Activated CD4-positive, alpha-beta T cell treated with anti-CD3 and anti-CD28 coated beads for 4 hours (primary cell): ENCODE data around the gene AVEN.

Source experiments
- DNase-seq, 2 donors: peaks; one replicate each; pipeline ENCODE4 v3.0.0-alpha.2; 2020

AVEN gene

DNA sequence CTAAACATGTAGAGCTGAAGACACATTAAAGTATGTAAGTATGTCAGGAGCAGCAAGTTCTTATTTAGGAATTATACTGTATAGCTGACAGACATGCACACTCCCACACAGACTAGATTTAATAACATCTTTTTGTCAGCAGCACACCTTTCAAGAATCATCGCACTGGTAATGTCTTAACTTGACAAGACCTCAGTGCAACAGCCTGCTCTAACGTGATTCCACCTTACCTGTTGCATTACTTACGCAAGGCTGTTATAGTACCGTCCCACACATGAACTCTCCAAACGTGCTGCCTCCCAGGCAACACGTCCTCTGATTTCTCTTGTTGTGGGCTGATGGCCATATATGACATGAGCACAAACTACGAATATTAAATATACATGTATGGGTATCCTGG is 58.8 kb downstream of the AVEN start:
- no peak for DNase-seq

DNA sequence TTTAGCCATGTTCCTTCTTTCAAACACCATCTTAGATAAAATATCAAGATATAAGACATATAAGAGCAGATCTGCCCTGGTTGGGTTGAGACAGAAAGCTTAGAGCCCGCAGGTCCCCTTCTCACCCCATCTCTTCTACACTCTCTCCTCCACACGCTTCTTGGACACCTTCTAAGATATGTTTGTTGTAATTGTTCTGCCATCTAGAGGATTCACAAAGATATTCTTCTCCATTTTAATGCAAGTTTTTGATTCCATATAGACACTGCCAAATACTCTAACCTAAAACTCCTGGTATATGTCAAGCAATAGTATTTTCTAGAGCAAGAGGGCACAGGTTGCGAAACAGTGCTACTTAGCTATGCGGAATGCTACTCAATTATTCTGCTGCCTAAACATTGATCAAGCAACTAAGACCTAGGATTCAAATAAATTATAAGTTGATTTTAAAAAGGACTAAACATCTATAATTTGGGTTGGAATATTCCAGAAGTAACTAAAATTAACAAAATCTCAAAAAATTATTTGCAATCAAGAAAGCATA is 63.9 kb downstream of the AVEN start:
- DNase-seq = no peak

DNA sequence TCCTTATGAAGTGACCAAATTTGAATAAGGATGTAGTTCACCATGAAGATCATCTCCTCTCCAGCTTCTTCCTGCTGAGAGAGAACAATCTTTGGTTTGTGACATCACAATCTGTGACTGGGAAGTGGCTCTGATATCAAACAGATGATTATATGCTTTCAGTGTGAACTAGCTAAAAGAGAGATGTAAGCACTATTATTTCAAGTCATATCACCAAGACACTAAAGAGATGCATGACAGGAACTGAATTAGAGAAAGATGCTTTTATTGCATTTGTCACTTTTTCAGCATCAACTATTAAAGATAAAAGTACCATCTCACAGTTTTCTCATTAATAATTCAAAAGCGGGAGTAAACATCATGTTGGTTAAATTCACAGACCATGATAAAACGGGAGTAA is 67.2 kb downstream of the AVEN start:
- DNase-seq = no peak

DNA sequence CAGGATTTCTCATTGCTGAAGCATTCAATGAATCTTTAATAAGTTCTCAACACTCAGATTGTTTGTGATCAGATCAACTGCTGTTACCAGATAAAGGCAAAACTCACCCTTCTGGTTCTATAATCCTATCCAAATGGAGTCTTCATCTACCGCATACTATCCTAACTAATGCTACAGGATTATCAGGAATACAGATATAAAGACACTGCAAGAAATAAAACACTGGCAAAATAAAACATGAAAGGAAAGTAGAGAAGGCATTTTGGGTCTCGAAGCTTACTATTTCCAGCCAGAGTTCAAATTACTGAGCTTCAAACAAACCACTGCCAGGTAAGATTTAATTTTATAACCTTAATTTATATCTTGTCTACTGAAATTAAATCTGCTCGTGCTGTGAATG is 70.2 kb downstream of the AVEN start:
- DNase-seq = no peak

DNA sequence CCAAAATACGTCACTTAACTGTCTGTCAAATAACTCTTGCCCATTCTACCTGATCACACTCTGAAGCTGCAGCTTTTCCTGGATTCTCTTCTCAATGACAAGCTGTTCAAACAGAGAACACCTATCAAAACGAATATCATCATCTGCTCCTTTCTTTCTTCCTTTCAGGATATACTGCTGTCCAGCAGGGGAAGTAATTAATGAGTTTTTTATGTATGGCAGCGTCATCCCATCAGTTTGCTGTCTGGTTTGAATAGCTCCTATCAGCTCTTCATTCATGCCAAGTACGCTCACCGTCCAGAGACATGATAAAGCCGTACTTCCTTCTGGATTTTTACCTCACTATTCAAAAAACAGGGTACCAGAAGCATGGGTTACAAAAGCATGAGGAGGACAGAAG is 70.8 kb downstream of the AVEN start, which contains the start of gene CHRM5:
TSS of gene CHRM5 (plus strand) at position 274 of the 400 bp plus-strand sequence. CDS start 94,221 bp downstream, outside the sequence.
- DNase-seq = no peak

DNA sequence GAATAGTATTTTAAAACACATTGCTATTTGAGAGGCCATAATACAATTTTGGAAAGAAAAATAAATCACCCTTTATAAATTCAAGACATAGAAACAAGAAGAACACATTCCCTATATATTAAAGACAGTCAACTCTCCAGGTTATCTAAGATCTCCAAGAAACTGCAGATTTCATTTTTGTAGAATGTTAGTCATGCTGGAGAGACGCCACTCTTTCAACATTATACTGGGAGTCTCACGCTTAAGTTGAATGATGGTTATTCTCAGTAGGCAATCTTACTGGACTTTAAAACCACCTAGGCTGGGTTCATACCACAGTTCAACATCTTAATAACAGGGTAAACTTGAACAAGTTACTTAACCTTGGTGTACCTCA is 74.4 kb downstream of the AVEN start:
- DNase-seq = no peak

DNA sequence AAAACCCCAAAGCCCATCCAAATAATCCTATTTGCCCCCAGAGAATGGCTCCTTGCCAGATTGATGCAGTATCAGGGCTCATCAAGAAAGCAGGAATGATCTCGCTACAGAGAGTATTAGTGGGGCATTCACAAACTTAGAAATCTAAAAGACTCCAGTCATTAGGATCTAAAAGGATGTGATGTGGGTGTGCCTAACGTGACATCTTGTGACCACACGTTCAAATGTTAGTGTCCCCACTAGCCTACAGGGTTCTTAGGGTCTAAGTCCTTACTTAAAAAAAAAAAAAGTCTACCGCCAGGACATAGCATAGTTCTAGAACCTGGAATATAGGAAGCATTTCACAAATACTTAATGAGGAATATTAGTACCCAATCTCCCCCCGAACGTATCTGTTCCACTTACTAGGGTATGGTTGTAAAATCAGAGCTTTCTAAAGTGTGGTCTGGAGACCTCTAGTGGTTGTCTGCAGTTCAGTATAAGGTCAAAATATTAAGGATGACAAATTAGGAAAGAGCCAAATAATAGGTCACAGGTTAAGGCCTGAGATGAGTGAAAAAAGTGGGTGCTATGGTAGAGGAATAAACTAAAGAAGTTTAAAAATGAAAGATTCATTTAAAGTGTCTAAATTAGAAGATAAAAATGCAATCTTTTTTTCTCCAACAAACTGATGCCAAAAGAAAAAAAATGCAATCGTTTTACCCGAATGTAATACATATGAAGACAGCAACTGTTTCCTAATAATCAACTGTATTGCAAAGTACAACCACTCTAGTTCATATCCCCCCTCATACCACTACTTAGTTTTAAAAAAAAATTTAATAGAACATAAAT is 75.0 kb downstream of the AVEN start:
- no peak for DNase-seq

DNA sequence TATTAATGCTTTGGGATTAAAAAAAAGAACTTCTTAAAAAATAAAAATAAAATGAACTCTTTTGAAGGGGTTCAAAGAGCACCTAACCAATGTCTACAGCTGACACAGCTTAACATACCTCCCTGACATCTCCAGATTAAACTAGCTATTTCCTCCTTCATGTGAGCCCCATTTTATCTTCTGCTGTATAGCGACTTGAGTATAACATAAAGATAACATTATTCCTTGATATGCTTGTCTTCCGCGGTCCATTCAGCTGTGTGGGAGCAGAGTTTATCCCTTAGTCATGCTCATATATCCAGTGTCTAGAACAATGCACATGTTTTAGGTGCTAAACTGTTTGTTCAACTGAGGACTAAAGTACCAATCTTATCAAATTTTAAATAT is 78.5 kb downstream of the AVEN start:
- DNase-seq = no peak

DNA sequence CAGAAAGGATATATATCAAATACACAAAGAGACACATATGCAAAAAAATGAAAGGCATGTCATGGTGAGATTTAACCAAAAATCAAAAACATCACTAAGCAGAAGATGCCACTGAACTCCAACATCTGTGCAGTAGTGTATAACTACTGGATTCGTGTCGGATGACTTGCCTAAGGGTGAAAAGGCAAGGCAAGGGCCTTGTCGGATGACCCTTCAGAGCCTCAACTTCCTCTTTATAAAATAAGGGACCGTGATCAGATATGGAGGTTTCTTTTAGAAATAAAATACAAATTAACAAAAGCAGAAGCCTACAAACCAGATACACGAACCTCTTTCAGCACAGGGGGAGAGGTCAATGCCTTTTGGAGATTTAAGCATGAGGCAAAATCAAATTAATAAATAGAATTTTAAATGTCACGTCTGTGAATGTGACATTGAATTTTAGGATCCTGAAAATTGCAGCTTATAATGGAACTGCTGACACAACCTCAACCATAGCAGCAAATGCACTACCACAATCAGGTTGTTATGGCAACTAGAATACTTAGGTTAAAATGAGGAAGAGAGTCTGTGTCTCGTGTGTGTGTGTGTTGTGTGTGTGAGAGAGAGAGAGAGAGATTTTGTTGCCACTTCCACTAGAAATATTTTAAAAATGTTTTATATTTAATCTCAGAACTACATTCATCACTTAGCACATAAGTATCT is 79.0 kb downstream of the AVEN start:
- DNase-seq = no peak

DNA sequence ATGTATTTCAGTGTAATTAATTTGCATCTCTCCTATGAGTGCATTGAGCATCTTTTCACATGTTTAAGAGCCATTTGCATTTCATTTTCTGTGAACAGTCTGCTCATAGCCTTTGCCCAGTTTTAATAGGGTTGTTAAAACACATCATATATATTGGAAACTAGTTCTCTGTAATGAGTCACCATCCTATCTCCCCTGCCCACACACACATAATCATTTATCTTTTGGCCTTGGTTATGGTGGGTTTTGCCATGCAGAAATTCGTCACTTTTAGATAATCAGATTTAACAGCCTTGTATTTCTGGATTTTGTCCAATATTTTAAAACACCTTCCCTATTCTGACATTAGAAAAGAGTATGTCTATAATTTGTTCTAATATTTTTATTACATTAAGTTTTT is 82.6 kb downstream of the AVEN start:
- no peak for DNase-seq

DNA sequence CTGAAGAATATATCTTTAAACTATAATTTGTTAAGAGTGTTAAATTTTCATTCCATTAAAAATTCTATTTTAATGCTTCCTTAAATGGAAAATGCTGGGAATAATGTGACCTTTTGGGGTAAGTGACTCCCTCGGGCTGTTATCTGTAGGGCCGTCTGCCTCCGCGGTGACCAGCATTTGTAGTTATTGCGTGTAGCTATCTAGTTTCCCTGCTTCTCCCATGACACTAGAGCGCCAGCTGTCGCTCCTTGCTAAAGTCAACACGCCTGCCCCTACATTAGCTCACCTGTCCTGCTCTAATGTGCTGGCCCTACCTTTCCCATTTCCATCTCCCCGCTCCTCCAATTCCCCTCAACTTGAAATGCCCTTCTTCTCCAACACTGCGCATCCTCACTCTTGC is 83.1 kb downstream of the AVEN start:
- DNase-seq = no peak

DNA sequence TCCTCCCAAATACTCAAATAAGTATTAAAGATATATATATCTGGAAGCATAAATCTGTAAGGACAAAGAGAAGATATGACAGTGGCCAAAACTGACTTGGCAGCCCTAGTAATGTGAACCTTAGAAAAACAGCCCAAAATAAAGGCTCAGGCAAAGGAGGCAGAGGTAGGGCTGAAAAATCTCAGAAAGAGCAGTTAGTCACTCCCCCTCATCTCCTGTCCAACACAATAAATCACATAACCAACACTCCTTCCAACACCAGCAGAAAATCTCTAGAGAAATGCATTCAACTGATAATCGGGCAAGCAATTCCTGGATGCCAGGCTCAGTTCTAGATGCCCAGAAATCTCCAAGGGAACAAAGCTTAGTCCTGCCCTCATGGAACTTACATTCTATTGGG is 92.9 kb downstream of the AVEN start:
- DNase-seq = no peak

DNA sequence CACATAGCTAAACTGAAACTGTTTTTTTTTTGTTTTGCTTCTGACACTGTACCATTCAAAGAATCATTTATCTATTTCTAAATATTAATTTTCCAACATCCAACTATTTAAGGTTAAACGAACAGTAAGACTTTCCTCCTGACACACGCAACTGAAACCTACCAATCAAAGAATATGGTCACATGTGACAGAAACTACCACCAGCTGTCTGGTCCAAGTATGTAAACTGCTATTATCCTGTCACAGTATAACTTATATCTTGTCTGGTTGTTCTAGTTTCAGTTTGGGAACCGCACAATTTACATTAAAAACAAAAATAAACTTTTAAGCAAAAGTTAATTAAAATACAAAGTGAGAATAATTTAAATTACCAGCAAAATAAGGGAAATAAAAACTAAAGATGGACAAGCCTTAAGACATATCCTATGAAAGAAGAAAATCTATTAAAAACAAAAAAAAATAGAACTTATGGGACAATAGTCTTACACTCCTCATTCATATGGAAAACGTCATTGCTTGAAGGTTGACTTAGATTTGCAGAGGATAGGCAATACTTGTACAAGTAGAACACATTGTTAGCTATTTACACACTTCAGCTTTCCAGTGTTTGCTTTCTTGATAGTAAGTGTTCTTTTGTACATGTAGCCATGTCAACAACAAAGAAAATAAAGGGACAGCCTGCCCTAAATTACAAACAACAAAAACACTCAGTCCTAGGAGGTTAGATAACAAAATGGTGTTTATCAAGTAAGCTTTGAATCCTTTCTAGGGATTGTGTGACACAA is 97.5 kb downstream of the AVEN start:
- no peak for DNase-seq

DNA sequence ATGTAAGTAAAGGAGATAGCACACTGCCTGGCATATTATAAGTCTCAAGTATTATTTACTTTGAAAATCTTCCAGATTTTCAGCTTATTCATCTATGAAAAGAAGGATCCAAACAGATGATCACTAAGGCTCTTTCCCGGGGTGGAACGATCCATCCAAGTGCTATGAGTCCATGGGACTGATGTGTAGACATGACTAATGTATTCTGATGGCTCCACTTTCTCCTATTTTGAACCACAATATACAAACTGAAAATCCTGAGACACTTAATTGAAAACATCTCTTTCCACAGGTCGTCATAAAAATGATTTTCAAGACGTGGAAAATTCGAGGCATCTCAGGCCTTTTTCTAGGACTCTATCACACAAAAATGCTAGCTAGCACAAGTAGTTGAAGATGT is 104.1 kb downstream of the AVEN start:
- no peak for DNase-seq

DNA sequence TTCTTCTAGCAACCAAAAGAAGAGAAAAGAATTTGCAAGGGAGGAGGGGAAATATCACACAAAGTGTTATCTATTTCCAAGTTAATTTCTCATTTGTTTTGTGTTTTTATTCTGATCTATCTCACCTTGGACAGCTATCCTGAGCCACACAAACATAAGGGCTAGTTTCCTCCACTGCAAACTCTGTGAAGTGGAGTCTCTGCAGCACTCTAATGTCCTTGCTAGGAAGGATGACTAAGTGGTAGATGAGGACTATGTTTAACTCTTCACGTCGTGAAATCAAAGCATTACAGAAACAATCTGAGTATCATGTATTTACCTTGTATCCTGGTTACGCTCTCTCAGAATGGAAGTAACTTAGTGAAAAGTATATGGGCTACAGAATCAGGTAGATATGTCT is 104.6 kb downstream of the AVEN start:
- DNase-seq = no peak

DNA sequence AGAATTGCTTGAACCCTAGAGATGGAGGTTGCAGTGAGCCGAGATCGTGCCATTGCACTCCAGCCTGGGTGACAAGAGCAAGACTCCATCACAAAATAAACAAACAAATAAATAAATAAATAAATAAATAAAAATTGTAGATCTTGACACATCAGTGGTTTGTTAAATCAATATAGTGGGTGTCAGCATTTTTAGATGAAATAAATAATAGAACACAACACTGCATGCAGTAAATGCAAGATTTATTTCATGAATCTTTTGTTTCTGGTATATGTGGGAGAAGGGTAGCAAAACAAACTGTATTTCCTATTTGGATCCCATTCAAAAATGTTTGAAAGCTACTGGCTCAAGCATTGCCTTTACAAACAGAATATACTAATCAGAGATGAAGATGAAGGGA is 106.3 kb downstream of the AVEN start:
- no peak for DNase-seq

DNA sequence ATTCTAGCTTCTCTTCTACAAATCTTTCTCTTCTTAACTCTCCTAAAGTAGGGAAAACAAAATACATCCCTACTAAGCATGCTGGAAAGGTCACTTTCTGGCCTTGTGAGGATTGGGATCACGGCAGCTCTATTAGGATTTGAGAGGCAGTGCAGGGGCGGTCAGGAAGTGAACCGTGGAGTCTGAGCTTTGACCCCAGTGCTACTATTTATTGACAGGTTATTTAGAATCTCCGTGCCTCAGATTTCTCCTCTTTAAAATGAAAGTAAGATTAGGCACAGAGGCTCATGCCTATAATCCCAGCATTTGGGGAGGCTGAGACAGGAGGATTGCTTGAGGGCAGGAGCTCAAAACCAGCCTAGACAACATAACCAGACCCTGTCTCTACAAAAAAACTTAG is 112.7 kb downstream of the AVEN start:
- no peak for DNase-seq

DNA sequence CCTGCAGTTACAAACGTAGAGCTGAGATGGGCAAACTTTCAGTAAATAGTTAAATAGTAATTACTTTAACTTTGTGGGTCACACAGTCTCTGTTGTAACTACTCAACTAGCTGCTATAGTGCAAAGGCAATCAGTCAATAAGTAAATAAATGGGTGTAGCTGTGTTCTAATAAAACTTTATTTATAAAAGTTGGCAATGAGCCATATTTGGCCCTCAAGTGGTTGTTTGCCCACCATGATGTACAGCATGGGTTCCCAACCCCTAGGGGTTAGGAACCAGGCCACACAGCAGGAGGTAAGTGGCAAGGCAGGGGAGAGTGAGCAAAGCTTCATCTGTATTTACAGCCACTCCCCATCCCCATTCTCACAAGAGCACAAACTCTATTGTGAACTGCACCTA is 115.6 kb downstream of the AVEN start:
- no peak for DNase-seq

DNA sequence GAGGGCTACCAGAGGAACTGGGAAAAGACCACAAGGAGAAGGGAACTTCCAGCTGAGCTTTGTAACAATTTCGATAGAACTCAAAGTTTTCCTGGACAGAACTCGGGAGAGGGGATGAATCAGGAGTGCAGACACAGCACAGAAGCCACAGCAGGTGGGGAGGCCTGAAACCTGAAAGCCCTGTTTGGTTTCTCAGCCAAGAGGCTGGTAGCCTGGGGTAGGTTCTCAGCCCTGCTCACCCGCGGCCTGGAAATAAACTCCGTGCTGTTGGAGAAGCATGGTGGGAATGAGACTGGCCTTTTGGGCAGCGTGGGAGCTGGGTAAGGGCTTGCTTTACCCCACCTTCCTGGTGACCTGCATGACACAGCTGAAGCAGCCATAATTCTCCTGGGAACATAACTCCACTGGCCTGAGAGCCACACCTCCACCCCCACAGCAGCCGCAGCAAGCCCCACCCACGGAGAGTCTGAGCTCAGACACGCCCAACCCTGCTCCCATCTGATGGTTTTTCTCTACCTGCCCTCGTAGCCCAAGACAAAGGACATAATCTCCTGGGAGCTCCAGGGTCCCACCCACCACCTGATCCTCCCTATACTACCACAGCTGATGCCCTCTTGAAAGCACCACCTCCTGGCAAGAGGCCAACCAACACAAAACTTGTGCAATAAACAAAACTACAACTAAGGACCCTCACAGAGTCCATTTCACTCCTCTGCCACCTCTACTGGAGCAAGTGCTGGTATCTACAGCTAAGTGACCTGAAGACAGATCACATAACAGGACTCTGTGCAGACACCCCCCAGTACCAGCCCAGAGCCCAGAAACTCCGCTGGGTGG is 123.2 kb downstream of the AVEN start:
- no peak for DNase-seq

DNA sequence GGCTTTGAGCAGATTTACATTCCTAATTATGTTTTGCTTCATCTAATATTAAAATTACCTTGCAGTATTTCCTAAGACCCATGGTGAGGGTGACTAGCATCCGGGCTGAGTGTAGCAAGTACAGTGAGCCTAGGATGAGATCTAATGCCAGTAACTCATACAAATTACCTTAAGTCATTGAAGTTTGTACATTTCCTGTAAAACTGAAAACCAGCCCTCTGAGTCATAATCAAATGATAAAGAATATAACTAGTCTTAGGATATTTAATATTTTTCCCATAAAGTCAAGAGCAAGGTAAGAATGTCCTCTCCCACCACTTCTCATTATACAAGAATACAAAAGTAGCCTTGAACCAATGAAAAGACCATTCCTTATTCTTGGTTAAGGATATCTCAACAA is 125.5 kb downstream of the AVEN start:
- no peak for DNase-seq

DNA sequence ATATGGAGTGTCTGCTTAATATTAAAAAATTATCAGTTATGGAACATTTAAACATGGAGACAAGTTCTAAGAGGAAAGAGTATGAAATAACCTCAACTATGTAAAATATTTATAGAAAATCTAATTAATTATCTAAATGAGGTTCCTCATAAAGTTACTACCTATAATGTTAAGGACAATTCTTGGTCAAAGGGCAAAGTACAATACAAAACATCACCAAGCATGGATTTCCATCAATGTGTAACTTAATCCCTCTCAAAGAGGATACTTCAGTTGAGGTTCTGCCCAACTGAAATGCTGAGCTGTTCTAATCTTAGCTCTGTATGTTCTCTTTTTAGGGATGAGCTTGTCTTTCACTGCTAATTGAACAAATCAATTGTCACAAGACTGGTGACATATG is 126.7 kb downstream of the AVEN start:
- no peak for DNase-seq

DNA sequence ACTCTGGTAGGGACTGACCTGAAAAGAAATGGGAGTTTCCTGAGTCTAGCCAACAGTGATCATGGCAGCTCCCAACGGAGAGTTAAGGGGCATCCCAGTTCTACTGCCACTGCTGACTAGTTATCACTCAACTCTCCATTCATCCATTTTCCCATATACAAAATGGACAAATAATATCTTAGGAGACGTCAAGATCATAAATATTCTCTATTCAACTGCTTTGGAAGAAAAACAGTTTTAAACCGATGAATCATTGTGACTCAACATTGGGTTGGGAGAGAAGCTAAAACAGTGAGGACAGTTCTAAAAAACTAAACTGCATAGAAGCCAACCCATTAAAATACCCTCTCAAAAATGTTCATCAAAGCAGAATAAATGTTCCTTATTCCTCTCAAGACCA is 128.3 kb downstream of the AVEN start:
- DNase-seq = no peak

DNA sequence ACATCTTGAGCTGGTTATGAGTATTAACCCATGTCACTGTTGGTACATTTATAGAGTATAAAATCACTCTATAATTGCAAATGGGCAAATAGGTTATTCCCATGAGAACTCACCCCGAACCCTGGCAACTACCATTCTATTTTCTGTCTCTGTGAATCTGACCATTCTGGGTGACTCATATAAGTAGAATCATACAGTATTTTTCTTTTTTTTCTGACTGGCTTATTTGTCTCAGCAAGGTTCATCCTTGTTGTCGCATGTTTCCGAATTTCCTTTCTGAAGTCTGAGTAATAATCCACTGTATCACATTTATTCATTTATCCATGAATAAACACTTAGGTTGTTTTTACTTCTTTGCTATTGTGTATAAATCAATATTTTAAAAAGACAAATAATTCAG is 130.6 kb downstream of the AVEN start:
- DNase-seq = no peak
